HG03432 (cell line): ENCODE results near the gene KSR1.

Source experiments
- ATAC-seq: cut with Tn5 transposase; IDR thresholded peaks from one replicate; pipeline ENCODE4 v1.9.1; 2021; ENCODE audit warnings: mild to moderate bottlenecking, moderate library complexity; ENCODE audit not compliant: unreplicated experiment

KSR1 gene

DNA sequence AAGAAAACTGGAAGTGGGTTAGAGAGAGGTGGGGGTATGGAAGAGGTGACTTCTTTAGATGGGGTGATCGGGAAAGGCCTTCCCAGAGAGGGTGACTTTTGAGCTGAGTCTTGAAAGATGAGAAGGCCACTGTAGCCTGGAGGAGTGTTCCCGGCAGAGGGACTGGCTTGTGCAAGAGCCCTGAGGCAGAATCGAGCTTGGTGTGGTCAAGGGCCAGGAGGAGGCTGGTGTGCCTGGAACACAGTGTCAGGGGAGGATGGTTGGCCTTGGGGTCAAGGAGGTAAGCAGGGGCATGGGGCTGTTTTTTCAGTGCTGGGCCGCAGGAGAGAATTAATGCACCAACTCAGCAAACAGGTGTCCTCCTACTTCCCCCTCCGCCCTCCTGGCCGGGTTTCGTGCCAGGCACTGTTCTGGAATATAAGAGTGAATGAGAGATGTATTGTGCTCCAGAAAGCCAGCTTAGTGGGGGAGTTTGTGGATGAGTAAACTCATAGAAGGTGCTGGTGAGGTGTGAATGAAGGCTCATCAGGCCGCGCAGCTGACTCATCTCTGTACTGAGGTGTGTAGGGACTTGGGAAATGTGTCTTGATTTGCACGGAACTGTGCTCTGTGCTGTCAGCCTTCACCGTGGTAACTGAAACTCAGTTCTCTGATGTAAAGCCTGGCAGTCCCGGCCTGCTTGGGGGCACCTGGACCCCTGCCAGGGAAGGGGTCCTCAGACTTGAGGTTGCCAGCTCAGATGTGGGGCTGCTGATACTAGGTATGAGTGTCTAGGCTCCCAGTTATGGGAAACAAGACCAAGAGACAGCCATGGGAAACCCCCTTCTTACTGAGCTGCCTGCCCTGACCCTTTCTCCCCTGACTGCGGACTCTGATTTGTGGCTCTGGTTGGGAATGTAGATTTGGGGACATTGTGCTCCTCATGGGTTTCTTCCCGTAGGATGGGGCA is 15.3 kb downstream of the KSR1 start:
- peak; percentile 74 for ATAC-seq

DNA sequence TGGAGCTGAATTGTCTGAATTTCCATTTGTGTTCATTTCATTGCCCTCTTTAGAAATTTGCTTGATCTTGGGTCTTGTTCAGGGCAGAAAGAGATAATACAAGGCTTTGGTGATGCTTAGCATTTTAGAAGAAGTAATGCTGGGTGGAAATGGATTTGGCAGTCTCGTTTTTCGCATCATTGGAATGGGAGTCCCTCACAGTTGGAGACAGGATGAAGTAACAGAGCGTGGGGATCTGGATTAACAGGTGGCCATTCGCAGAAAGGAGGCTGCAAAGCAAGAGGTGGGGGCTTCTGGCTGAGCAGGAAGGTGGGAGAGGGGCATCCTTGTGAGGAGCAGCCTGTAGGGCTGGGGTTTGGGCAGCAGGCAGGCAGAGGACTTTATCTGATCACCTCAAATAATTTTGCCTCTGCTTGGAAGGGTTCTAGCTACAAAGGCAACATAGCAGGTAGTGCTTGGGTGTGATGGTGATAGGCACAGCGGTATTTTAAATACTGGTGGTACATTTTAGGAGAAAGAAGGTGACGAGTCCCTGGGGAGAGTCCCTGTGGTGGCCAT is 17.0 kb downstream of the KSR1 start:
- ATAC-seq, result no peak

DNA sequence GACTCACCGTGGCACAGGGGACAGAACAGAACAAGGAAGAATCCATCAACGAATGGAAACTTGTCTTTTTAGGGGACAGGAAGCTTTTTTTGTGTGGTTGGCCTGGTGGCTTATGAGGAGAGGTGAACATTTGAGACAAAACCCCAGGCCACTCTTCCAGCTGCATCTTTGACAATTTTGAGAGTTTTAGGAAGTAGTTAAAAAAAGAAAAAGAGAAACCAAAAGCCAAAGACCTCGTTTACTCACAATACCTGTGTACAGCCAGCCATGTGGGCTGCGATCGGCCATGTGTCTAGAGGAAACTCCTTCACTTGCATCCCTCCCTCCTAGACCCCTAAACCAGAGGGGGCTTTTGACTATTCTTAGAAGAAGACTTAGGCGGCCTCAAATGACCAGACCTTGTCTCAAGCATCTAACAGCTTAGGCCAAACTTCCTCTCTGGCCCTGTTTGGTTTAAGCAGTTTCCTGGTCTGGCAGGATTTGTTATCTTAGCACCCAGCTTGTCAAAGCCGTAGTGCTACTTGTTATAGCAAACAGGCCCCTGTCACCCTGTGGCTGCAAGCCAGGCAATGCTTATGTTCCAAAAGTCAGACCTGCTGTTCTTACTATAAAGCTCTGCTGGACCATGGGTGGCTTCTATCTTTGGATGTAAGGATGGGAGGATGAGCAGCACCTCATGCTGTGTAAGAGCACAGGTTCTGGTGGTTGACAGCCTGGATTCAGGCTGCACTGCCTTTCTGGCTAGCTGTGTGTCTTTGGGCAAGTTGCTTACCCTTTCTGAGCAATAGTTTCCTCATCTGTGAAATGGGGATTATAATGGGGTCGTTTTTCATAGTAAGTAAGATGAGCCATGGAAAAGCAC is 17.7 kb downstream of the KSR1 start:
- peak; percentile 32 for ATAC-seq

DNA sequence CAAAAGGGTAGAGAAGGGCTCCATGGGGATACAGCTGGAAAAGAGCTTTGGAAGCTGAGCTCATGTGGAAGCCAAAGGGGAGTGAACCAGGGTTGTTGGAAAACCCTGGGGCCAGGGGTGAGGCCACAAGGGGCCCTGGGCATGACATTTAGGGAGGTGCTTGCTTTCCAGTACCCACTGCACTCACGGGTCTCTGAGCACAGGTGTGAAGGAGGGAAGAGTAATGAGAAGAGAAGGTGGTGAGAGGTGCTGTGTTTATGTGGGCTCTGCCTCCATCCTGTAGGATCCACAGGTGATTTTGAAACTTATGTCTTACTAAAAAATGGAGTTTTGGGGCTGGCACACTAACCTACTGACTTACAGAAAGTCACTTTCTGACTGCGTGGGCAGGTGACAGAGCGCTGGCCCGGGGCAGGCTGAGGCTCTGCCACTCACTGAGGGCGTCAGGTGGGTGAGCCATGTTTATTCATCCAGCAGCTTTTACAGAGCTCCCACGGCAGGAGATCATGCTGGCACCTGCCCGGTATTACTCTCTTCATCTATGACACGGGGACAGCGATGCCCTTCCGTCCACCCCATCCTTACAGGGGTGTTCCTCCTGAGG is 18.9 kb downstream of the KSR1 start:
- ATAC-seq, result no peak

DNA sequence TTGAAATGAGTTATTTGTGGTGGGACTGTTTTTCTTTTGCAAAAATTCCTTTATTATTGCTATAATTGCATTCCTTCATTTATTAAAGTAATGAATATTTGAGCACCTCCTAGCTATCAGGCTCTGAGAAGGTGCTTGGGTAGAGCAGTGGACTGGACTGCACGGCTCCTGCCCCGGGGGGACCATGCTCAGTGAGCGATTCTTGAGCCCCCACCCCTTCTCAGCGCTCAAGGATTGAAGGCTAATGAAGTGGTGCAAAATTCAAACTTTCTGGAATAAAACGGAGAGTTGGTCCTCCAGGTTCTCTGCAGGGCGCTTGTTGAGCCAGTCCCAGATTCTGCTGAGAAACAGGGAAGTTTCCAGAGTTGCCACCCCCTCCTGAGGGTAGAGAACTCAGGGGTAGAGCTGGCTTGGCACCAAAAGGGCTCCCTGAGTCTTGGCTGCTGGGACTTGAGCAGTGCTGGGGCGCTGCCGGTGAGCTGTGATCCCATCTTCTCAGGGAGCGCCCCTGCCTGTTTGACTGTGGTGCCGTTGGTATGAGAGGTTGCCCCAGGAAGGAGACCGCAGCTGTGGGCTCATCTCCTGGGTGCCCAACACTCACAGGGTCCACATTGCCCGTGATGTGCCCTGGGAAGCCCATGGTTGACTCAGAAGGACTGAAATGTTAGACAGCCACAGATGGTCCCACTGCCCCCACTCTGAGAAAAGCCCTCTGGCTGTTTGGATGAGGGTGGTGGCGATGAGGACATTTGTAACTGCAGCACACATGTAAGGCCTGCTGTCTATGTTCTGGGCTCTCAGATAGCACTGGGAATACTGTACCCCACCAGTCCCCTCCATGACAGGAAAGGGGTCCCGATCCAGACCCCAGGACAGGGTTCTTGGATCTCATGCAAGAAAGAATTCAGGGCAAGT is 20.0 kb downstream of the KSR1 start:
- ATAC-seq, result no peak

DNA sequence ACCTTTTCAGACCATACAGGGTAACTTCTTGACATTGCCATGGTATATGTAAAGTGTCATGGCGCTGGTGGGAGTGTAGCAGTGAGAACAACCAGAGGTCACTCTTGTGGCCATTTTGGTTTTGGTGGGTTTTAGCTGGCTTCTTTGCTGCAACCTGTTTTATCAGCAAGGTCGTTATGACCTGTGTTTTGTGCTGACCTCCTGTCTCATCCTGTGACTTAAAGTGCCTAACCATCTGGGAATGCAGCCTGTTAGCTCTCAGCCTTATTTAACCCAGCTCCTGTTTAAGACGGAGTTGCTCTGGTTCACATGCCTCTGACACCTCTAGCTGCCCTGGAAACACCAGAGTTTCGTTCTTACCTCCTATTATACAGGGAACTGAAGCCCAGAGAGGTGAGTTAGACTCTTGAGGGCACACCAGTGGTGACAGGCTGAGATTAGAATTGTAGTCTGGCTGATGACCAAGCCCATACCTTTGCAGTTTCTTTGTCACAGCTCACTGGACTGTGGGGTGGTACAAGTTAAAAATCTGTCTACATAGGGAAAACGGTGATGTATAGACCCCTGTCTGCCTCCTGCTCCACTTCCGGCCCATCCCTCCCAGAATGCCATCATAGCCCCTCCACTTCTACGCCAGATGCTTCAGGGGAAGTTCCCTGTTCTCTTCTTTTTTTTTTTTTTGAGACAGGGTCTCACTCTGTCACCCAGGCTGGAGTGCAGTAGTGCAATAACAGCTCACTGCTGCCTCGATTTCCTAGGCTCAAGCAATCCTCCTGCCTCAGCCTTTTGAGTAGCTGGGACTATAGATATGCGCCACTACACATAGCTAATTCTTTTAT is 21.0 kb downstream of the KSR1 start:
- peak; percentile 32 for ATAC-seq

DNA sequence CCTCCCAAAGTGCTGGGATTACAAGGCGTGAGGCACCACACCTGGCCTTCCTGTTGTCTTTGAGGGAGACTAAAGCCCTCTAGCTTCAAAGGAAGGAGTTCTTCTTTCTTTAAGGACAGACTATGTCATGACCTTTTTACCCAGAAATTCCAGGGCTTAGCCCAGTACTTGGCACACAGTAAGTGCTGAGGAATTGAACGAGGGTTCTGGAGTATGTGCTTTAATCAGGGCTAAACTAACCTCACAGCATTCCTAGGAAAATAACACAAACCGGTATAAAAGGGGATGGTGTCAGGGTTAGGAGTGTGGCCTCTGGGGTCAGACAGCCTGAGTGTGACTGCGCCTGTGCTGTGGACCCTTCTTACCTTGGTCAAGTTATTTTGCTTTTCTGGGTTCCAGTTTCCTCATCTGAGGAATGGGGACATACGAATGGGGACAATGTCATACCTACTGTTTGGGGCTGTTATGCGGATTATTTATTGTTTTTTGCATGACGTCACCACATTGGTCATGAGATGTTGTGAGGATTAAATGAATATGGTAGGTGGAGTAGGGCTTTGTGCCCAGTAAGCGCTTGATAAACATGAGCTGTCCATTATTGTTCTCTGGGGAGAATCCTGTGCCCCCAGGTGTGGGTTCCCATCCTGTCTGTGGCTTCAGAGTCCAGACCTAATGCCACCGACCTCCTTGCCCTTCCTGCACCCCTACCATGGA is 21.9 kb downstream of the KSR1 start:
- ATAC-seq, result no peak

DNA sequence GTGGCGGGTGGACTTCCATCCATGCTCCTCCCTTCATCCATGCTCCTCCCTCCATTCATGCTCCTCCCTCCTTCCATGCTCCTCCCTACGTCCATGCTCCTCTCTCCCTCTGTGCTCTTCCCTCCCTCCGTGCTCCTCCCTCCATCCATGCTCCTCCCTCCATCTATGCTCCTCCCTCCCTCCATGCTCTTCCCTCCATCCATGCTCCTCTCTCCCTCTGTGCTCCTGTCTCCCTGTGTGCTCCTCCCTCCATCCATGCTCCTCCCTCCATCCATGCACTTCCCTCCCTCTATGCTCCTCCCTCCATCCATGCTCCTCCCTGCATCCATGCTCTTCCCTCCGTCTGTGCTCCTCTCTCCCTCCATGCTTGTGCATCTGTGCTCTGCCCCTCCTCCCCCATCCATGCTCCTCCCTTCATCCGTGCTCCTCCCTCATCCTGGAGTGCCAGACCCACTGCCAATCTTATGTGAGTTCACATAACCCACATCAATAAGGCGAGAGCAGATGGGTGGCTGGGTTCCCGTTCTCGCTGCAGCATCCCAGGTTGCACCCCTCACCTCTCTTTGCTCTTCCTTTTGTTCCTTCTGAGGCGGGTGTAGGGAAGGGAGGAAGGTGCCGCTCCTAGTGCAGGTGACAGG is 22.8 kb downstream of the KSR1 start:
- no peak for ATAC-seq

DNA sequence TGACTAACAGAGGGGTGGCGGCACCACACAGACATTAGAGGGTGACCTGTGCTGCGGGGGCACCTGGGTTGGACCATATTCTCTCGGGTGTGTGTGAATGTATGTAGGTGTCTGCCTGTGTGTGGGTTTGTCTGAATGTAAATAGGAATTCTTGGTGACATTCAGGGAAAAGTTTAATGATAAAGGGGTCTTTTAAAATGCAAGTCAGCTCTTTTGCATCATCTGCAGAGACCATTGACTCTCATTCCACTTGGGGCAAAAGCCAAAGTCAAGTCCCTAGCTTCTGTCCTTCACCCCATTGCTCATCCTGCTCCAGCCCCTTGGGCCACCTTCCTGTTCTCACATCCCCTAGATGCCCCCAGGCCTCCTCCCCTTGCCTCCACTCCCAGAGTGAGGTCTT is 23.6 kb downstream of the KSR1 start:
- no peak for ATAC-seq

DNA sequence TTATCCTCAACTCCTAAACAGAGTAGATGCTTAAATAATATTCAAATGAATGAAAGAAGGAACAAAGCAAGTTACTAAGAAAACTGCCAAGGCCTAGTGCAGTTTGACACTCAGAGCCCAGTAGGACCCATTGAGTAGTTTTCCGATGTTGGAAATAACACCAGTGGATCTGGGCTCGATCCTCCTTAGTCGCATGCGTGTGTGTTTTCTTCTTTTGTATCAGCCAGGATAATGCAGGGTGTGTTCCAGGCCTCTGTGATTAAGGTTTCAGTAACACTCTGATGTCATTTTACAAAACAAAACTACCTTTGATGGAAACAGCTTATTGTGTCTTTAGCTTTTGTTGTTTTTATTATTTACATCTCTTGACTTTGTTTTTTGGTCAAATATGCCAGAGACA is 24.5 kb downstream of the KSR1 start:
- no peak for ATAC-seq

DNA sequence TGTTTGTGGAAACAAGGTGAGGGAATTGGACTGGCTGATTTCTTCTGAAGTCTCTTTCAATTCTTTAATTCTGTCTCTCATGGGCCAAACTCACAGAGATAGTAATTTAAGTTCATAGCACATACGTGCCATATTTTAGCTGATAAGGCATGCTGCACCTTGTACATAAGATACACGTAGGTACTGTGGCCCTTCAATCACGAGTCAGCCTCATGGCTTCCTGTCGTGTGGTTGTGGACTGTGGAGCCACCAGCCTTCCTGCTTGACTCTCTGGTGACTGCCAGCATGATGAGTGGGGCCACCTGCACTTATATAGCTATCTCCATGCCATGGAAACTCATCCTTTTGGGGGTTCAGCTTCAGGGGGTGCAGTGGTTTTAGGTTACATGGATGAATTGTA is 25.1 kb downstream of the KSR1 start:
- ATAC-seq, result peak; percentile 63

DNA sequence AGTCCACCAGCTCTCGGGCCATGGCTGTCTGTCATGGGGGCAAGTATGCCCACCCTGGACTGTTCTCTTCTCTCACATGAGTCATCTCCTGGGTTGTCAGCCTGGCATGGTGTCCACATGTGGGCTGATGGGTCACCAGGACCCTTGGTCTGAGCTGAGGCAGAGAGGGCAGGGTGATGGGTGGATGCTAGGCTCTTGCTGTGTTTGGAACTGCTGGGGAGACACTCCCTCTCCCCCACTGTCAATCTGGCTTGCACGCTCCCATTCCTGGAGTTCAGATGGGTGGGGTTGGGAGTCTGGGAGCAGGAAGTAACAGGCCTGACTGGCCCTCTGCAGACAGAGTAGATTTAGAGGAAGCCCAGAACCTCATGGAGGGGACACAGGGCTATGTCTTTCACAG is 28.9 kb downstream of the KSR1 start:
- ATAC-seq, result no peak

DNA sequence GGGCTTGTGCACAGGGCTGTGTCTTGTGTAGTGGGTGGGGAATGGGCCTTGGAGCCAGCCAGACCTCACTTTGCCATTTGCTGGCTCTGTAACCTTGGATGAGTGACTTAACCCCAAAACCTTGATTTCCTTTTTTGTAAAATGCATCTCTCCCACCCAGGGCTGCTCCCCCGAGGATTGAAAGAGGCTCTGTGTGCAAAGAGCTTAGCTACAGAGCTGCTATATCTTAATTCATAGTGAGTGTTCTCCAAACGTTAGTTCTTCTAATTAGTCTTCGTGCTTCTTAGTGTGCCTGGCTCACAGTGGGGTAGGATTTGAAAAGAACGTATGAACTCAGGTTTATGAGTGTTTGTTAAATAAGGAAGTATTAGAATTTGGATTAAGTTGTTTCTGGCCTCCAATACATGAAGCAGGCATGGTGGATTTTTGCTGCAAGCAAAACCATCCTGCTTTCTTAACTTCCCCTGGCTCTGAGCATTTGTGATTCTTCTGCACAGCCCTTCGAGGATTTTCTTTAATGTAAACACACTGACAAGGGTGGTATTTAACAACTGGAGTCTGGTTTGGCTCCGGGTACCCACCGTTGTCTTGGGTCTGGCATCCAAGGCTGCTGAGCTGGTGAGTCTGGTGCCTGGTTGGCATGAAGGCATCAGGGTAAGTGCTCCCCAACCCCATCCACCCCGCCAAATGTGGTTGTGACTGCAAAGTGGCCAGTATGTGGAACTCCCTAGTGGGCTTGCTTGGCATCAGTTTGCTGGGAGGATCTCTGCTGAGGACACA is 29.7 kb downstream of the KSR1 start:
- no peak for ATAC-seq

DNA sequence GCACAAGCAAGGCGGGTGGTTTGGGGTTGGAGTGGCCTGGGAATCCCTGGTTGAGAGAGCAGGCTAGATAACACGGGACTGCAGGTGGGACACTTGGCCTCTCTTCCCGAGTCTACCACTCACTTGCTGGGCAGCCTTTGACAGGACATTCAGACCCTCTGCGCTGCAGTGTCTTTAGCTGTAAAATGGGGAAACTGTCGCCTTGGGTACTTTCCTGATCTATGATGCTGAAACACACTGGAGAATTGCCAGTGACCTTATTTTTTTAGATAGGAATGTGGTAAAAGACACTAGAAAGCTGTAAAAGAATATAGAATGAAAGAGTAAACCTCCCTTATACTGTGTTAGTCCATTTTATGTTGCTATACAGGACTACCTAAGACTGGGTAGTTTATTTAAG is 30.5 kb downstream of the KSR1 start:
- ATAC-seq, result no peak

DNA sequence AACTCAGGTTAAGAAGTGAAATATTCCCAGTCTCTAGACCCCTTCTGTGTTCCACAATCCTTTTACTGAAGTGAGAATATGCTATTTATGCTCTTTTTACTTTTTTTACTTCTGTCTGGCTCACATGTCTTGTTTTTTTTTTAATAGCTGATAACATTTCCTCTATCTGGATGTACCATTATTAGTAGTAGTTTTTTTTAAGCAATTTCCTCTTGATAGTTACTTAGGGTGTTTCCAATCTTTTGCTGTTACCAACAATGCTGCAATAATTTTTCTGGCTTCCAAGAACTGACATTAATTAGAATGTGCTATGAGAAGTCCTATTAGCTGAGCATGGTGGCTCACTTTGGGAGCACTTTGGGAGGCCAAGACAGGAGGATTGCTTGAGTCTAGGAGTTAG is 32.0 kb downstream of the KSR1 start:
- ATAC-seq, result no peak

DNA sequence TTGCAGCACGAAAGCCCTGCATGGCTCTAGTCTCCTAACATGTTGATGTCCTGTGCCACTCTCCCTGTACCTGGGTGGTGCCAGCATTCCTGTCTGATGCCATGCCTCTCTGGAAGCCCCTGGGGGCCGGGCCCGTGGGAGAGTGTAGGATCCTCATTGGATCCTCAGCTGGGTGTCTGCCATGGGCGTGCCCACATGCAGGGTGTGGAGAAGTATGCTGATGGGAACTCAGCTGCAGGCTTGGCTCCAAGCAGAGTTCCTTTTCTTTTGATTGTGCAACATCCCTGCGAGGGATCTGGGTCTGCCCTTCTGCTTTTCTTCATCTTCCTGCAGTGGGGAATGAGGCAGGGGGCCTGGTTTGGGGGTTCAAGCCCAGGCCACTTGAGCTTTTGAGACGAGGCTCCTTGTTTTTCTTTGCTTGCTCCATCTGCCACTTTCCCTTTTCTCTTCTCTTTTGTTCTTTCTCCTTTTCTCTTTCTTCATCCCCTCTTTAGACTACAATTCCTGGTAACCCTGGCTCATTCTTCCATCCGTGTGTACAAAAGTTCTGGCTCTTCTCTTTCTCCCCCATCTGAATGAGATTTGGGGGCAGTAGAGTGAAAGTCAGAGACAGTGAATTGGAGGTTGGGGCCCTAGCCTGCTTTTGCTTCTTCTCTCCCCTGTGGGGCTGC is 32.9 kb downstream of the KSR1 start:
- ATAC-seq, result no peak

DNA sequence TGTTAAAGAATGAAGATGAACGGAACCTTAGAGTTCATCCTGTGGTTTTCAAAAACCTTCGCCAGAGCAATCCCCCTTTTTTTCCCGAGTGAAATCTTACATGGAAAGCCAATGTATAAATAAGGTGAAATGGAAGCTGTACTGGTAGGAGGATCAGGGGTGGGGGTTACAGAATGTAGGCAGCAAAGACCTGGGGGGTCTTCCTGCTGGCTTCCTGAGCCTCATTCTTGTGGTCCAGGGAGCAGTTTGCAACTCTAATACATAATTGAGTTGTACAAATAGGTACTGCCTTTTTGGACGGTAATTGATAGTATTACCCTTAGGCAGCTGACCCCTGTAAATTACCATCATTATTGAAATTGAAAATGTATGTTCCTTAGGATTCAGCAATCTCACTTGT is 34.1 kb downstream of the KSR1 start:
- ATAC-seq, result no peak
